ENCODE data around the gene DHX34. TPM values are rescaled to one million over a fixed set of nuclear protein-coding genes. Genes with fewer than 3 reads are reported as not detected.

The DHX34 gene
- total and polyA plus RNA-seq, 4 donors: 1.5 to 14.6 (median 9.6) TPM

- Histone ChIP-seq H3K36me3 (ENCODE audit: control insufficient read depth in 1 of 2, insufficient read depth in 2 of 2, low read length in 1 of 2) (no peaks in the 10 kb centered on the region), H3K9me3 (ENCODE audit: control insufficient read depth, low read length) (no peaks in the 10 kb centered on the region), H3K4me1 (ENCODE audit: control insufficient read depth in 1 of 2, insufficient read depth in 2 of 2, low read length in 2 of 2) (no peaks in the 10 kb centered on the region), H3K4me3 (ENCODE audit: low read length in 2 of 2) (no peak overlapping the region), H3K27me3 (ENCODE audit: control insufficient read depth in 1 of 2, insufficient read depth in 2 of 2, low read length in 1 of 2) (no peaks in the 10 kb centered on the region), H3K27ac (ENCODE audit: low read depth in 1 of 2, low read length in 2 of 2) (no peak overlapping the region)
- no peak for DNase-seq
- 89 to 91% methylated on average over 1 of the region's 1 CpG for WGBS, 2 donors
- intact Hi-C loops (cut with DNase I): no loop called here
- ATAC-seq (ENCODE audit: low FRiP score): no peak
Observed at GRCh38 chr19:47321630-47322029, 27.5 kb upstream of the DHX34 start.

GRCh38 chr19:47322058-47322457, 27.1 kb upstream of the DHX34 start:
- intact Hi-C loops (cut with DNase I): no loop called here
- Histone ChIP-seq H3K27me3 (ENCODE audit: control insufficient read depth in 1 of 2, insufficient read depth in 2 of 2, low read length in 1 of 2) (no peaks in the 10 kb centered on the region), H3K4me3 (ENCODE audit: low read length in 2 of 2) (no peak overlapping the region), H3K36me3 (ENCODE audit: control insufficient read depth in 1 of 2, insufficient read depth in 2 of 2, low read length in 1 of 2) (no peaks in the 10 kb centered on the region), H3K27ac (ENCODE audit: low read depth in 1 of 2, low read length in 2 of 2) (no peak overlapping the region), H3K4me1 (ENCODE audit: control insufficient read depth in 1 of 2, insufficient read depth in 2 of 2, low read length in 2 of 2) (no peaks in the 10 kb centered on the region), H3K9me3 (ENCODE audit: control insufficient read depth, low read length) (no peaks in the 10 kb centered on the region)
- no peak for ATAC-seq (ENCODE audit: low FRiP score)
- no peak for DNase-seq
- 82 to 89% methylated on average over 2 of the region's 2 CpGs for WGBS, 2 donors

GRCh38 chr19:47323409-47323808, 25.7 kb upstream of the DHX34 start:
- DNase-seq (no peak), ATAC-seq (ENCODE audit: low FRiP score) (no peak)
- no peak overlapping the region for H3K4me3 ChIP-seq (ENCODE audit: low read length in 2 of 2)
- no peaks in the 10 kb centered on the region for H3K9me3 ChIP-seq (ENCODE audit: control insufficient read depth, low read length)
- H3K27me3 ChIP-seq (ENCODE audit: control insufficient read depth in 1 of 2, insufficient read depth in 2 of 2, low read length in 1 of 2): no peaks in the 10 kb centered on the region
- H3K4me1 ChIP-seq (ENCODE audit: control insufficient read depth in 1 of 2, insufficient read depth in 2 of 2, low read length in 2 of 2): no peaks in the 10 kb centered on the region
- H3K36me3 ChIP-seq (ENCODE audit: control insufficient read depth in 1 of 2, insufficient read depth in 2 of 2, low read length in 1 of 2): no peaks in the 10 kb centered on the region
- H3K27ac ChIP-seq (ENCODE audit: low read depth in 1 of 2, low read length in 2 of 2): no peak overlapping the region
- intact Hi-C loops (cut with DNase I): no loop called here
- WGBS, 2 donors: 72% methylated on average over 8 of the region's 8 CpGs

GRCh38 chr19:47323872-47324271, 25.2 kb upstream of the DHX34 start:
- ATAC-seq (ENCODE audit: low FRiP score) (peak; percentile 55), DNase-seq (peak in 1 of 2 donors; percentile 78)
- H3K4me1 ChIP-seq (ENCODE audit: control insufficient read depth in 1 of 2, insufficient read depth in 2 of 2, low read length in 2 of 2): no peaks in the 10 kb centered on the region
- H3K27me3 ChIP-seq (ENCODE audit: control insufficient read depth in 1 of 2, insufficient read depth in 2 of 2, low read length in 1 of 2): no peaks in the 10 kb centered on the region
- H3K36me3 ChIP-seq (ENCODE audit: control insufficient read depth in 1 of 2, insufficient read depth in 2 of 2, low read length in 1 of 2): no peaks in the 10 kb centered on the region
- intact Hi-C loops (cut with DNase I): no loop called here
- no peak overlapping the region for H3K4me3 ChIP-seq (ENCODE audit: low read length in 2 of 2)
- H3K27ac ChIP-seq (ENCODE audit: low read depth in 1 of 2, low read length in 2 of 2): no peak overlapping the region
- WGBS, 2 donors: 81 to 83% methylated on average over 12 of the region's 12 CpGs
- no peaks in the 10 kb centered on the region for H3K9me3 ChIP-seq (ENCODE audit: control insufficient read depth, low read length)

- 59 to 64% methylated on average over 9 of the region's 9 CpGs for WGBS, 2 donors
- DNase-seq (peak in 1 of 2 donors; percentile 82), ATAC-seq (ENCODE audit: low FRiP score) (peak; percentile 71)
- H3K36me3 ChIP-seq (ENCODE audit: control insufficient read depth in 1 of 2, insufficient read depth in 2 of 2, low read length in 1 of 2): no peaks in the 10 kb centered on the region
- no peak overlapping the region for H3K4me3 ChIP-seq (ENCODE audit: low read length in 2 of 2)
- no peaks in the 10 kb centered on the region for H3K4me1 ChIP-seq (ENCODE audit: control insufficient read depth in 1 of 2, insufficient read depth in 2 of 2, low read length in 2 of 2)
- H3K27me3 ChIP-seq (ENCODE audit: control insufficient read depth in 1 of 2, insufficient read depth in 2 of 2, low read length in 1 of 2): no peaks in the 10 kb centered on the region
- intact Hi-C loops (cut with DNase I): no loop called here
- no peaks in the 10 kb centered on the region for H3K9me3 ChIP-seq (ENCODE audit: control insufficient read depth, low read length)
- no peak overlapping the region for H3K27ac ChIP-seq (ENCODE audit: low read depth in 1 of 2, low read length in 2 of 2)
Observed at GRCh38 chr19:47324502-47324901, 24.6 kb upstream of the DHX34 start.

- Histone ChIP-seq H3K9me3 (ENCODE audit: control insufficient read depth, low read length) (no peaks in the 10 kb centered on the region), H3K4me1 (ENCODE audit: control insufficient read depth in 1 of 2, insufficient read depth in 2 of 2, low read length in 2 of 2) (no peaks in the 10 kb centered on the region), H3K36me3 (ENCODE audit: control insufficient read depth in 1 of 2, insufficient read depth in 2 of 2, low read length in 1 of 2) (no peaks in the 10 kb centered on the region), H3K27ac (ENCODE audit: low read depth in 1 of 2, low read length in 2 of 2) (no peak overlapping the region), H3K27me3 (ENCODE audit: control insufficient read depth in 1 of 2, insufficient read depth in 2 of 2, low read length in 1 of 2) (no peaks in the 10 kb centered on the region), H3K4me3 (ENCODE audit: low read length in 2 of 2) (no peak overlapping the region)
- WGBS, 2 donors: 7 to 14% methylated on average over 9 of the region's 9 CpGs
- peak; percentile 53 for ATAC-seq (ENCODE audit: low FRiP score)
- DNase-seq: no peak
- intact Hi-C loops (cut with DNase I): no loop called here
Observed at GRCh38 chr19:47330466-47330869, 18.6 kb upstream of the DHX34 start.

- no peak for ATAC-seq (ENCODE audit: low FRiP score)
- Histone ChIP-seq H3K27ac (ENCODE audit: low read depth in 1 of 2, low read length in 2 of 2) (no peak overlapping the region), H3K9me3 (ENCODE audit: control insufficient read depth, low read length) (no peaks in the 10 kb centered on the region), H3K27me3 (ENCODE audit: control insufficient read depth in 1 of 2, insufficient read depth in 2 of 2, low read length in 1 of 2) (no peaks in the 10 kb centered on the region), H3K4me1 (ENCODE audit: control insufficient read depth in 1 of 2, insufficient read depth in 2 of 2, low read length in 2 of 2) (no peaks in the 10 kb centered on the region), H3K36me3 (ENCODE audit: control insufficient read depth in 1 of 2, insufficient read depth in 2 of 2, low read length in 1 of 2) (no peaks in the 10 kb centered on the region), H3K4me3 (ENCODE audit: low read length in 2 of 2) (no peak overlapping the region)
- no peak for DNase-seq
- intact Hi-C loops (cut with DNase I): no loop called here
- WGBS, 2 donors: 83 to 87% methylated on average over 6 of the region's 6 CpGs
Observed at GRCh38 chr19:47331490-47331889, 17.6 kb upstream of the DHX34 start.

- intact Hi-C loops (cut with DNase I): no loop called here
- Histone ChIP-seq H3K4me3 (ENCODE audit: low read length in 2 of 2) (no peak within 1 kb of the TSS), H3K27me3 (ENCODE audit: control insufficient read depth in 1 of 2, insufficient read depth in 2 of 2, low read length in 1 of 2) (no peaks in the 10 kb centered on the region), H3K36me3 (ENCODE audit: control insufficient read depth in 1 of 2, insufficient read depth in 2 of 2, low read length in 1 of 2) (no peaks in the 10 kb centered on the region), H3K27ac (ENCODE audit: low read depth in 1 of 2, low read length in 2 of 2) (no peak within 1 kb of the TSS), H3K4me1 (ENCODE audit: control insufficient read depth in 1 of 2, insufficient read depth in 2 of 2, low read length in 2 of 2) (no peaks in the 10 kb centered on the region), H3K9me3 (ENCODE audit: control insufficient read depth, low read length) (no peaks in the 10 kb centered on the region)
- WGBS, 2 donors: 33% methylated on average over 18 of the region's 18 CpGs
- DNase-seq: peak; percentile 64 to 84
- peak; percentile 71 for ATAC-seq (ENCODE audit: low FRiP score)
Observed at GRCh38 chr19:47331931-47332547, 17.1 kb upstream of the DHX34 start, which contains the start of gene C5AR2. Gene C5AR2, plus strand, starts transcription at chr19:47332175. Its CDS starts 8,625 bp downstream, at chr19:47340800.

All from aorta (tissue), 5 donors.